Neuronal stem cell (in vitro differentiated cells): ENCODE measurements around the gene TSR3.

Source experiments
- DNase-seq: peaks from one replicate; pipeline ENCODE4 v3.0.0-alpha.2; 2013; ENCODE audit warnings: low spot score
- H2AFZ ChIP-seq: one replicate; pipeline ENCODE4 v1.6.1; 2013; ENCODE audit warnings: mild to moderate bottlenecking, low read length, inconsistent platforms
- H2AK5ac ChIP-seq: 2 replicates; pipeline ENCODE4 v1.6.1; 2013; ENCODE audit warnings: low read depth, mild to moderate bottlenecking, inconsistent platforms, low read length, moderate library complexity, mixed read lengths
- H2BK120ac ChIP-seq: 2 replicates; pipeline ENCODE4 v1.6.1; 2013; ENCODE audit warnings: low read depth, mild to moderate bottlenecking, inconsistent platforms, low read length, moderate library complexity, mixed read lengths
- H2BK12ac ChIP-seq: one replicate; pipeline ENCODE4 v1.6.1; 2013; ENCODE audit warnings: low read length, inconsistent platforms
- H2BK15ac ChIP-seq: 2 replicates; pipeline ENCODE4 v1.6.1; 2013; ENCODE audit warnings: mild to moderate bottlenecking, low read length, inconsistent platforms, mixed read lengths
- H2BK5ac ChIP-seq: one replicate; pipeline ENCODE4 v1.6.1; 2013; ENCODE audit warnings: inconsistent platforms, mild to moderate bottlenecking, low read length, moderate library complexity
- H3K14ac ChIP-seq: one replicate; pipeline ENCODE4 v1.6.1; 2013; ENCODE audit warnings: low read length, inconsistent platforms
- H3K18ac ChIP-seq: 2 replicates; pipeline ENCODE4 v1.6.1; 2013; ENCODE audit warnings: low read length, inconsistent platforms
- H3K23ac ChIP-seq: 2 replicates; pipeline ENCODE4 v1.6.1; 2013; ENCODE audit warnings: low read depth, mild to moderate bottlenecking, mixed read lengths, low read length, inconsistent platforms; ENCODE audit not compliant: poor library complexity
- H3K27ac ChIP-seq: replicated peaks from 3 replicates; pipeline ENCODE4 v1.5.1; 2013; ENCODE audit warnings: low read length, inconsistent platforms
- H3K27me3 ChIP-seq, 3 experiments: 2 replicates each; pipeline ENCODE4 v1.6.1; 2013; ENCODE audit warnings: low read length in 3 of 3, mild to moderate bottlenecking in 2 of 3, inconsistent platforms in 1 of 3, low read depth in 1 of 3, mixed read lengths in 1 of 3, moderate library complexity in 1 of 3; ENCODE audit not compliant: control insufficient read depth in 3 of 3, insufficient read depth in 3 of 3
- H3K36me3 ChIP-seq, 2 donors: replicated peaks in 1 of 2; 2 replicates each; pipeline ENCODE4 v1.6.1; 2013; ENCODE audit warnings: low read length in 2 of 2; ENCODE audit not compliant: control insufficient read depth in 2 of 2, insufficient read depth in 2 of 2
- H3K4ac ChIP-seq: 2 replicates; pipeline ENCODE4 v1.6.1; 2013; ENCODE audit warnings: inconsistent platforms, mild to moderate bottlenecking, low read length, moderate library complexity
- H3K4me1 ChIP-seq, 2 donors: 1 replicate in 1 of 2; 2 replicates in 1 of 2; pipeline ENCODE4 v1.6.1; 2013; ENCODE audit warnings: low read length in 2 of 2, low read depth in 1 of 2; ENCODE audit not compliant: control insufficient read depth in 2 of 2, insufficient read depth in 1 of 2
- H3K4me2 ChIP-seq: one replicate; pipeline ENCODE4 v1.6.1; 2013; ENCODE audit warnings: mild to moderate bottlenecking, low read length, inconsistent platforms; ENCODE audit not compliant: insufficient read depth, poor library complexity, severe bottlenecking
- H3K4me3 ChIP-seq, 2 donors: 2 replicates each; pipeline ENCODE4 v1.5.1; 2013; ENCODE audit warnings: low read length in 2 of 2, mild to moderate bottlenecking in 2 of 2, inconsistent platforms in 1 of 2, moderate library complexity in 1 of 2
- H3K79me1 ChIP-seq: one replicate; pipeline ENCODE4 v1.6.1; 2013; ENCODE audit warnings: low read depth, mild to moderate bottlenecking, inconsistent platforms, low read length, moderate library complexity
- H3K9ac ChIP-seq: one replicate; pipeline ENCODE4 v1.6.1; 2013; ENCODE audit warnings: mild to moderate bottlenecking, low read depth, low read length, inconsistent platforms; ENCODE audit not compliant: poor library complexity
- H3K9me3 ChIP-seq, 2 donors: replicated peaks in 1 of 2; 2 replicates each; pipeline versions ENCODE3 to v1.6.1; 2013; ENCODE audit warnings: low read length in 2 of 2, mild to moderate bottlenecking in 2 of 2, inconsistent platforms in 1 of 2, low read depth in 1 of 2, mixed read lengths in 1 of 2, moderate library complexity in 1 of 2; ENCODE audit not compliant: control insufficient read depth in 2 of 2, insufficient read depth in 1 of 2
- H4K8ac ChIP-seq: one replicate; pipeline ENCODE4 v1.6.1; 2013; ENCODE audit warnings: low read depth, mild to moderate bottlenecking, inconsistent platforms, low read length, moderate library complexity
- H4K91ac ChIP-seq: one replicate; pipeline ENCODE4 v1.6.1; 2013; ENCODE audit warnings: low read length, low read depth, mild to moderate bottlenecking, inconsistent platforms; ENCODE audit not compliant: poor library complexity
- WGBS, 2 donors: extraction: QIAGEN DNeasy Blood & Tissue Kit; methylation state at CpG; one replicate each; pipeline ENCODE4 v1.1.7; 2013; ENCODE audit warnings: missing lambda C conversion rate in 2 of 2, mixed read lengths in 1 of 2; ENCODE audit not compliant: insufficient read length in 2 of 2, insufficient replicate concordance in 1 of 2; ENCODE audit errors: extremely low coverage in 2 of 2; 5-methylcytosine and 5-hydroxymethylcytosine counted together

TSR3 gene

GRCh38 chr16:1398351-1398750 lies 46.7 kb upstream of the TSR3 start:
- Histone ChIP-seq H3K4me3 (no peak overlapping the region), H2BK15ac (no peak overlapping the region), H3K23ac (no peak overlapping the region), H3K4me2 (no peak overlapping the region), H2BK5ac (no peak overlapping the region), H3K36me3 (peaks cover 23 to 27% of the 10 kb centered on the region in 2 donors), H3K18ac (no peak overlapping the region), H2BK12ac (no peak overlapping the region), H3K4me1 (no peaks in the 10 kb centered on the region), H3K79me1 (peaks cover 10% of the 10 kb centered on the region), H3K4ac (no peak overlapping the region), H2AFZ (no peak overlapping the region), H3K9ac (no peak overlapping the region), H4K91ac (no peak overlapping the region), H2AK5ac (no peak overlapping the region), H3K27ac (no peak overlapping the region), H4K8ac (no peak overlapping the region), H3K14ac (no peak overlapping the region), H3K9me3 (no peaks in the 10 kb centered on the region), H2BK120ac (no peak overlapping the region), H3K27me3 (no peaks in the 10 kb centered on the region)
- WGBS, 2 donors, result no CpG with 5 or more reads among the region's 9 CpGs
- no peak for DNase-seq

GRCh38 chr16:1397779-1398178 lies 46.1 kb upstream of the TSR3 start:
- H3K14ac ChIP-seq, result no peak overlapping the region
- no peak overlapping the region for H3K4me2 ChIP-seq
- H3K36me3 ChIP-seq, result peaks cover 21 to 29% of the 10 kb centered on the region in 2 donors
- no peak overlapping the region for H2BK15ac ChIP-seq
- H4K8ac ChIP-seq, result no peak overlapping the region
- no peak overlapping the region for H3K4ac ChIP-seq
- no peak overlapping the region for H3K9ac ChIP-seq
- H2BK120ac ChIP-seq, result no peak overlapping the region
- H3K27ac ChIP-seq, result no peak overlapping the region
- no CpG with 5 or more reads among the region's 21 CpGs for WGBS, 2 donors
- DNase-seq, result no peak
- H3K4me1 ChIP-seq, result no peaks in the 10 kb centered on the region
- H3K9me3 ChIP-seq, result no peaks in the 10 kb centered on the region
- no peak overlapping the region for H2AFZ ChIP-seq
- no peak overlapping the region for H2BK5ac ChIP-seq
- H3K18ac ChIP-seq, result no peak overlapping the region
- no peak overlapping the region for H3K23ac ChIP-seq
- H4K91ac ChIP-seq, result no peak overlapping the region
- H2AK5ac ChIP-seq, result no peak overlapping the region
- H3K4me3 ChIP-seq, result no peak overlapping the region
- H3K79me1 ChIP-seq, result peaks cover 10% of the 10 kb centered on the region
- H2BK12ac ChIP-seq, result no peak overlapping the region
- no peaks in the 10 kb centered on the region for H3K27me3 ChIP-seq

GRCh38 chr16:1395444-1396031 lies 43.9 kb upstream of the TSR3 start:
- H3K9ac ChIP-seq, result no peak overlapping the region
- no peak overlapping the region for H3K4ac ChIP-seq
- H3K79me1 ChIP-seq, result peaks cover 4% of the 10 kb centered on the region
- no peak overlapping the region for H3K14ac ChIP-seq
- H3K27ac ChIP-seq, result no peak overlapping the region
- no peaks in the 10 kb centered on the region for H3K4me1 ChIP-seq
- no peak overlapping the region for H2BK5ac ChIP-seq
- H2BK12ac ChIP-seq, result no peak overlapping the region
- H3K18ac ChIP-seq, result no peak overlapping the region
- no peak overlapping the region for H2AK5ac ChIP-seq
- H2BK15ac ChIP-seq, result no peak overlapping the region
- H2AFZ ChIP-seq, result no peak overlapping the region
- no peak for DNase-seq
- WGBS, 2 donors, result no CpG with 5 or more reads among the region's 22 CpGs
- H3K23ac ChIP-seq, result no peak overlapping the region
- no peaks in the 10 kb centered on the region for H3K9me3 ChIP-seq
- H4K8ac ChIP-seq, result no peak overlapping the region
- H4K91ac ChIP-seq, result no peak overlapping the region
- no peak overlapping the region for H3K4me3 ChIP-seq
- no peak overlapping the region for H3K4me2 ChIP-seq
- no peaks in the 10 kb centered on the region for H3K27me3 ChIP-seq
- peaks cover 18% of the 10 kb centered on the region in 2 donors for H3K36me3 ChIP-seq
- no peak overlapping the region for H2BK120ac ChIP-seq

- H3K4me1 ChIP-seq, result no peaks in the 10 kb centered on the region
- no CpG with 5 or more reads among the region's 19 CpGs for WGBS, 2 donors
- no peak overlapping the region for H3K4me3 ChIP-seq
- no peak overlapping the region for H3K4ac ChIP-seq
- H3K36me3 ChIP-seq, result peaks cover 17 to 22% of the 10 kb centered on the region in 2 donors
- no peak overlapping the region for H2BK5ac ChIP-seq
- no peak overlapping the region for H3K27ac ChIP-seq
- no peaks in the 10 kb centered on the region for H3K27me3 ChIP-seq
- H3K9me3 ChIP-seq, result no peaks in the 10 kb centered on the region
- no peak overlapping the region for H2BK12ac ChIP-seq
- no peak overlapping the region for H2AFZ ChIP-seq
- no peak overlapping the region for H2BK120ac ChIP-seq
- DNase-seq, result no peak
- no peak overlapping the region for H2BK15ac ChIP-seq
- no peak overlapping the region for H3K9ac ChIP-seq
- no peak overlapping the region for H4K8ac ChIP-seq
- H3K79me1 ChIP-seq, result peaks cover 3% of the 10 kb centered on the region
- H2AK5ac ChIP-seq, result no peak overlapping the region
- H3K4me2 ChIP-seq, result no peak overlapping the region
- H4K91ac ChIP-seq, result no peak overlapping the region
- no peak overlapping the region for H3K23ac ChIP-seq
- H3K14ac ChIP-seq, result no peak overlapping the region
- no peak overlapping the region for H3K18ac ChIP-seq
These were observed 42.8 kb upstream of the TSR3 start for GRCh38 chr16:1394367-1394951.
